Ovary (tissue), 9 donors: ENCODE data around the gene SLC38A4. TPM values are rescaled to one million over a fixed set of nuclear protein-coding genes. Genes with fewer than 3 reads are reported as not detected.

Source experiments
- DNase-seq, 5 donors: peaks; one replicate each; pipeline ENCODE4 v3.0.0-alpha.2; 2019 to 2020
- H3K27ac ChIP-seq, 2 donors: fragments of 200-600 bp; one replicate each; pipeline versions ENCODE4 v1.5.1 to v1.8.0; 2019 to 2022
- H3K27me3 ChIP-seq: fragments of 200-600 bp; one replicate; pipeline ENCODE4 v1.8.0; 2022
- H3K36me3 ChIP-seq: fragments of 200-600 bp; sonication (generic); one replicate; pipeline ENCODE4 v1.5.1; 2019
- H3K4me1 ChIP-seq: one replicate; pipeline ENCODE4 v1.8.1; 2013; ENCODE audit warnings: mild to moderate bottlenecking, moderate library complexity; ENCODE audit not compliant: insufficient read depth
- H3K4me3 ChIP-seq: fragments of 200-600 bp; sonication (generic); one replicate; pipeline ENCODE4 v1.5.1; 2017
- H3K9me3 ChIP-seq, 2 donors: fragments of 200-600 bp in 1 of 2; sonication (generic) in 1 of 2; one replicate each; pipeline versions ENCODE4 v1.5.1 to v1.8.1; 2013 to 2019; ENCODE audit warnings: mild to moderate bottlenecking in 1 of 2, moderate library complexity in 1 of 2
- EP300 ChIP-seq: sonication (generic); formaldehyde crosslinking; IDR thresholded peaks from one replicate; pipeline ENCODE4 v1.6.1; 2017; ENCODE audit warnings: antibody characterized with exemption
- POLR2A ChIP-seq: fragments of 450-650 bp; IDR thresholded peaks from one replicate; pipeline ENCODE4 v1.6.1; 2017; ENCODE audit warnings: antibody characterized with exemption, mild to moderate bottlenecking, moderate library complexity
- WGBS, 3 donors: extraction: QIAGEN DNeasy Blood & Tissue Kit in 1 of 3; methylation state at CpG; one replicate each; pipeline versions ENCODE4 v1.1.5 to v1.1.7; 2013 to 2017; 5-methylcytosine and 5-hydroxymethylcytosine counted together
- intact Hi-C, 4 donors: fragments of 100-400 bp; cut with DNase I; formaldehyde crosslinking; loops; one replicate each; pipeline versions ENCODE4 v1.11.0 to v1.15.1; 2022 to 2023
- polyA plus RNA-seq, 2 donors: library from polyadenylated mRNA; stranded (reverse); fragments of 200-250 nt in 1 of 2; fragments of 350-450 nt in 1 of 2; fragmentation: Illumina TruSeq in 1 of 2; extraction: RNeasy Lipid Tissue Mini Kit (QIAGEN cat#74804) in 1 of 2; gene quantifications; one replicate each; pipeline ENCODE4 v1.2.3, GENCODE V29; 2013 to 2014
- total RNA-seq, 7 donors: library from RNA; depleted of rRNA in 2 of 7; stranded (reverse); fragments of >200 nt in 2 of 7; fragmentation: NEBNext Ultra II Directional in 3 of 7; extraction: Animal tissue kit (Norgen Biotek cat#: 25700) in 3 of 7; gene quantifications; one replicate each; pipeline versions ENCODE4 v1.1.0 to v1.2.4, GENCODE V29; 2016 to 2023
- TF ChIP-seq, protein P1 (sequence below), 3 donors: fragments of 450-650 bp in 2 of 3; fragments of 200-600 bp in 1 of 3; IDR thresholded peaks; one replicate each; pipeline versions ENCODE4 v1.5.1 to v1.8.0; 2016 to 2022; ENCODE audit warnings: antibody characterized with exemption in 3 of 3, mild to moderate bottlenecking in 1 of 3
- donor health status: DM: no; HTN: no; CAD: no; lungs with moderate emphysema.
- donor health status: DM: no; HTN: no; CAD: no.
- donor health status: Bipolar disorder and iron deficiency.
- donor health status: DM: yes; HTN: yes; CAD: no.
- donor health status: DM: no; HTN: no; CAD: no.
- donor health status: DM: yes; HTN: yes; CAD: no.

Gene SLC38A4
- total and polyA plus RNA-seq, 9 donors: 0.15 to 2.0 (median 0.28) TPM; not detected in 2

DNA sequence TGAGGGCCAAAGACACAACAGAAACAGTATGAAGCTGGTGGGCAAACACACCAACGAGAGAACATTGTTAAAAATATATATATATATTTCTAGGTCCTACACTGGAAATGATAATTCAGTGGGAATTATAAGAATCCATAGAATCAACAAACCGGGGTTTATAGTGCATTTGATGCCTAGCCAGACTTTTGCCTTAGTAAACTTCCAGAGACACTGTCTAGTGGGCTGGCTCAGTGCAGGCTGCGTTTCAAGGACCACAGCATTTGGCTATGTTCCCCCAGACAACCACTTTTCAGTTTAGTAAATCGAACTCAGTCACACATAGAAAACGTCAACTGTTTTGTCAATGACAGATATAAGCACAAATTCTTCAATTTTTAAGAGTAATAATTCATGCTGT lies 41.9 kb downstream of the SLC38A4 start:
- Histone ChIP-seq H3K27ac (no peak overlapping the region), H3K9me3 (no peaks in the 10 kb centered on the region), H3K27me3 (no peaks in the 10 kb centered on the region), H3K4me3 (no peak overlapping the region), H3K36me3 (no peaks in the 10 kb centered on the region), H3K4me1 (no peaks in the 10 kb centered on the region)
- 17 to 34% (median 33%) methylated on average over 5 of the region's 5 CpGs for WGBS, 3 donors
- TF ChIP-seq, protein P1, sequence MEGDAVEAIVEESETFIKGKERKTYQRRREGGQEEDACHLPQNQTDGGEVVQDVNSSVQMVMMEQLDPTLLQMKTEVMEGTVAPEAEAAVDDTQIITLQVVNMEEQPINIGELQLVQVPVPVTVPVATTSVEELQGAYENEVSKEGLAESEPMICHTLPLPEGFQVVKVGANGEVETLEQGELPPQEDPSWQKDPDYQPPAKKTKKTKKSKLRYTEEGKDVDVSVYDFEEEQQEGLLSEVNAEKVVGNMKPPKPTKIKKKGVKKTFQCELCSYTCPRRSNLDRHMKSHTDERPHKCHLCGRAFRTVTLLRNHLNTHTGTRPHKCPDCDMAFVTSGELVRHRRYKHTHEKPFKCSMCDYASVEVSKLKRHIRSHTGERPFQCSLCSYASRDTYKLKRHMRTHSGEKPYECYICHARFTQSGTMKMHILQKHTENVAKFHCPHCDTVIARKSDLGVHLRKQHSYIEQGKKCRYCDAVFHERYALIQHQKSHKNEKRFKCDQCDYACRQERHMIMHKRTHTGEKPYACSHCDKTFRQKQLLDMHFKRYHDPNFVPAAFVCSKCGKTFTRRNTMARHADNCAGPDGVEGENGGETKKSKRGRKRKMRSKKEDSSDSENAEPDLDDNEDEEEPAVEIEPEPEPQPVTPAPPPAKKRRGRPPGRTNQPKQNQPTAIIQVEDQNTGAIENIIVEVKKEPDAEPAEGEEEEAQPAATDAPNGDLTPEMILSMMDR (IDR thresholded peaks at IDR 0.05): no peak
- TF ChIP-seq POLR2A (no peak), EP300 (no peak)
- intact Hi-C loops: no loop called here
- DNase-seq: no peak

DNA sequence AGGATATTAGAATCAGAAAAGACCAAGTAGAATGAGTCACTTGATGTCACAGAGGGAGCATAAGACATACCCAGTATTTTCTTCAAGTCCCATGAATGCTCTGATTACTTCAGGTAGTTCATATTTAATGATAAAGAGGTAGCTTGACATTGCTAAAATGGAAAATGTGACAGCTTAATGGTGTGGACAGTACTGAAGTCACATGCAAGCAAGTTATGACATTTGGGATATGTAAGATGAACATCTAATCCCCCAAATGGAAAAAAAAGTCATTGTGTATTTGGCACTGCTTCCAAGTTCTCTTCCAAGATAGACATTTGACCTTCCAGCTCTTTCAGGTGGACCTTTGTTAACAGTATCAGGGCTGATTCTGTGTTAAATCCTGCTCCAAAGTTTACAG lies 45.9 kb downstream of the SLC38A4 start:
- Histone ChIP-seq H3K4me3 (no peak overlapping the region), H3K36me3 (no peaks in the 10 kb centered on the region), H3K9me3 (no peaks in the 10 kb centered on the region), H3K27ac (no peak overlapping the region), H3K27me3 (no peaks in the 10 kb centered on the region), H3K4me1 (no peaks in the 10 kb centered on the region)
- TF ChIP-seq, protein P1 (IDR thresholded peaks at IDR 0.05): no peak
- TF ChIP-seq EP300 (no peak), POLR2A (no peak)
- no peak for DNase-seq
- intact Hi-C loops: no loop called here

DNA sequence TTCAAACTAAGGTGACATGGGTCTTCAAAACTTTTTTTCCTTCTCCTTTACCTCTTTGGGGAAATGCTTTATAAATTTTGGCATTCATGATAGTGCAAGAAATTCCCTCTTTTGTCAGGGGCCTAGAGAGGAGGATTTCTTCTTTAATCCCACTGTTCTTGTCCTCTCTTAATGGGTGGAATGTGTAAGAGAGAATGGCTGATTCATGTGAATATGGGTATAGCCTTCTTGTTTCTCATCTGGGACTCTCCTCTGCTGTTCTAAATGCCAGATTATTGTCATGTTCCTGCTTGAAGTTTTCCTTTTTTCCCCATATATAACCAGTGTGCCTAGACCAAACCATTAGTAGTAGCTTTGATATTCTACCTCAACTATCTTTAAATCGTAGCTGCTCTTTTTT lies 46.7 kb downstream of the SLC38A4 start:
- intact Hi-C loops: no loop called here
- Histone ChIP-seq H3K27ac (no peak overlapping the region), H3K4me1 (no peaks in the 10 kb centered on the region), H3K4me3 (no peak overlapping the region), H3K27me3 (no peaks in the 10 kb centered on the region), H3K36me3 (no peaks in the 10 kb centered on the region), H3K9me3 (no peaks in the 10 kb centered on the region)
- 92 to 96% (median 95%) methylated on average over 1 of the region's 1 CpG for WGBS, 3 donors
- DNase-seq: no peak
- TF ChIP-seq, protein P1 (IDR thresholded peaks at IDR 0.05): no peak
- TF ChIP-seq EP300 (no peak), POLR2A (no peak)

DNA sequence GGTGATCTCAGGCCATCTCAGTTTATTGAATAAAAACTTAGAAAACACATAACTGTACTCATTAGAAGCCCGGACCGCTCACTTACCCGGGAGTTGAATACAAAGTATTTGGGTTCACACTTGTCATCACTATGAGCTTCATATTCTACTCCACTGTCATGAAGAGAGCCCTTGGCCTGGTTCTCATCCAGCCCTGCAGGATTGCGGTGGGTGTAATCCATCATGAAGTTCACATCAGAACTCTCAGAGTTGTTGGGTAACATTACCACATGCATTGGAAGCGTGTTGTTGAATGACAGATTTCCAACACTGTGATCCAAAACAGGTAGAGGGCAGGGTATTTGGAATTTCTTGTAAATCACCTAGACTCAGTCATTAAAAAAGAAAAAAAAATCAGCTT lies 47.4 kb downstream of the SLC38A4 start:
- no peak for DNase-seq
- Histone ChIP-seq H3K36me3 (no peaks in the 10 kb centered on the region), H3K4me1 (no peaks in the 10 kb centered on the region), H3K4me3 (no peak overlapping the region), H3K9me3 (no peaks in the 10 kb centered on the region), H3K27ac (no peak overlapping the region), H3K27me3 (no peaks in the 10 kb centered on the region)
- TF ChIP-seq EP300: no peak
- TF ChIP-seq POLR2A: no peak
- TF ChIP-seq, protein P1 (IDR thresholded peaks at IDR 0.05): no peak
- WGBS, 3 donors: 95 to 97% (median 97%) methylated on average over 5 of the region's 5 CpGs
- intact Hi-C loops: no loop called here

DNA sequence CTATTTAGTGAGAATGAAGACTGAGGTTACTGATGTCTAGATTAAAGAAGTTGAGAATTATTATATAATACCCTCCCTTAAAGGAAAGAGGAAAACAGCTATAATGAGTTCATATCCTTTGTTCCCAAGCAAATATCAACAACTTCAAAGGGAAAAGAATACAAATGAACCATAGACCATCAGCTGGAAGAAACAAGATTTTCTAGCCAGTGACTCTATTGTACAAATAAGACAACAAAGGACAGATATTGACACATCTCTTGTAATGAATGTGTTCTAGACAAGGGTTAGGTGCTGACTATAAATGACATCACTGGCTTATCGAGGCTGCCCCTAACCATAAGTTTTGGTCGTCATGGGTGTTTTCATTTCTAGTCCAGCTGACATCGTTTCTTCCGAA lies 48.2 kb downstream of the SLC38A4 start:
- TF ChIP-seq, protein P1 (IDR thresholded peaks at IDR 0.05): no peak
- TF ChIP-seq EP300 (no peak), POLR2A (no peak)
- Histone ChIP-seq H3K4me3 (no peak overlapping the region), H3K36me3 (no peaks in the 10 kb centered on the region), H3K27me3 (no peaks in the 10 kb centered on the region), H3K9me3 (no peaks in the 10 kb centered on the region), H3K4me1 (no peaks in the 10 kb centered on the region), H3K27ac (no peak overlapping the region)
- 64 to 95% (median 73%) methylated on average over 4 of the region's 4 CpGs for WGBS, 3 donors
- DNase-seq: no peak
- intact Hi-C loops: no loop called here
